ENCODE results near the gene TIMM8B. TPM values are rescaled to one million over a fixed set of nuclear protein-coding genes. Genes with fewer than 3 reads are reported as not detected.
A peak's percentile ranks its signal among the peaks of the same experiment; 100 is the strongest.

TIMM8B gene
- total and polyA plus RNA-seq, 2 experiments from 2014 or later: 33.8 to 106 TPM

DNA sequence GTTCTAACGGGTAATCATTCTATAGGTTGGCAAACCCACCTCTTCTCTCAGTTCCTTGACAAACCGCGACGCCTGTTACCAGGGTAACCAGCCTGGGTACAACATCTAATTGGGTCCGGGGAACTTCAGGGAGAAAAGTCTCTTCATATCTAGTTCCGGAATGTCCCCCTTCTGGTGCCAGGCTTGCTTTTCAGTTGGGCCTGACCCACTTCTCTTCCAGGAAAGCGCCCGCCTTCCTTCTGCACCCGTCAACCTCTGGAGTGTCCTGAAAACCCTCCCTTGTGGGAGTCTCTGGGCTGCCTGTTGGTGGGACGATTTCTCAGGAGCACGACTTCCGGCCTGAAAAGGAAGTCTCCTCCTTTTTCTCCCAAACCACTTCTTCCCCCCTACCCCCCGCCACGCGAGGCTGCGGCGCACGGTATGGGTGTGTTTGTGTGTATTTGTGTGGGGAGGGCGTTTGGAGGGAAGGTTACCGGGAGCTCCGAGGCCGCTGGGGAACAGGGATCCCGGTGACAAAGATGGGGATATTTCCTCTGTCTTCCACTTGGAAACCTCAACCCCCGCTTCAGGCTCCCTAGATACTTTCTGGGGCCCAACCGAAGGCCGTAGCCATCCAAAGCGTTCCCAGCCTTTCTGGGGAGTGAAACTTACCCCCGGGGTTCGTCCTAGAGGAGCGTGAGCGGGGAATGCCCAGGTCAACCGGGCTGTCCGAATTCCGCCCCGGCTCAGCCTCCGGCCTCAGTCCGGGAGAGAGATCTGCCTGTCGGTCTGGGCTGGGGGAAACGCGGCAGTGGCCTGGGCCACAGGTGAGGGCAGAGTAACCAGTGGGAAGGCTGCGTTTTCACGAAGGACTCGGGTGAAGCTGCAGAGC, 12.4 kb downstream of the TIMM8B start, which contains the start of the genes NKAPD1 and PIH1D2:
Gene NKAPD1 (plus strand): TSS at position 359 of the 871 bp plus-strand sequence. CDS start 1,276 bp downstream, outside the sequence.
Gene PIH1D2 (minus strand): TSS at position 77 of the 871 bp plus-strand sequence. CDS start 843 bp downstream, outside the sequence.
- Histone ChIP-seq H3K4me2 (ENCODE audit: unreplicated experiment) (peak within 1 kb of the TSS; percentile 94), H3K9ac (peak within 1 kb of the TSS; percentile 97), H3K27me3 (replicated peaks; ENCODE audit: insufficient read depth) (no peaks in the 10 kb centered on the region), H3K36me3 (ENCODE audit: low read depth) (peaks cover 33% of the 10 kb centered on the region), H3K27ac (peak within 1 kb of the TSS; percentile 93), H3K9me3 (ENCODE audit: low read depth) (no peaks in the 10 kb centered on the region), H3K4me1 (ENCODE audit: insufficient read depth) (peaks cover 16% of the 10 kb centered on the region; the same call in 1 of the 2 replicates), H3K9me2 (ENCODE audit: insufficient read depth) (no peaks in the 10 kb centered on the region), H2AFZ (peak within 1 kb of the TSS; percentile 94), H3K4me3 (peak within 1 kb of the TSS; percentile 98), H4K20me1 (ENCODE audit: insufficient read depth) (no peaks in the 10 kb centered on the region), H3K79me2 (ENCODE audit: insufficient read depth) (peaks cover 49% of the 10 kb centered on the region), H3F3A (ENCODE audit: insufficient read depth) (0 out of 2 replicates have a peak, but pooled peaks cover 12% of the 10 kb centered on the region)
- 1% methylated on average over 42 to 43 of the region's 43 CpGs for WGBS, 2 experiments (ENCODE audit: low coverage in 1 of 2, low lambda C conversion rate in 2 of 2, missing lambda C conversion rate in 2 of 2)
- DNase-seq: peak; percentile 90
- in situ Hi-C loops (cut with MboI): no loop called here
- TF ChIP-seq EZH2phosphoT487 (IDR thresholded peaks at IDR 0.05; ENCODE audit: insufficient read depth, low read depth) (no peak), EZH2 (IDR thresholded peaks at IDR 0.05; ENCODE audit: insufficient read depth, poor library complexity, severe bottlenecking) (no peak)

DNA sequence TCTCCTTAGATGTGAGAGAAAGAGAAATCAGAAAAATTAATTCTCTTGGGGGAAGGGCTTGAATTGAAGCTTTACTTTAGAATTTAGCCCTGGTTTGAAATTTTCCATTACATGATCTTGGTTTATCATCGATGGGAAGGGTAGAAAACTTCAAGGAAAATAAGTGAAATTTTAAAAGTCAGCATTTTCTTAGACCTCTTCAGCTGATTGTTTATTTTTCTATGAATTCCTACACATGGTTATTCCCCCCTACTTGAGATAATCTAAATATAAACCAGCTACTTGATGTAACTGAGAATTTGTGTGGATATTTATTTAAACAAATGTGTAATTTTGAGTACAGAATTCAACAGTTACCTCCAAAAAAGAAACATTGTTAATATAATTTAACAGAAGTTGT, 23.6 kb downstream of the TIMM8B start:
- Histone ChIP-seq H3K9me3 (ENCODE audit: low read depth) (no peaks in the 10 kb centered on the region), H2AFZ (no peak overlapping the region), H3K4me3 (no peak overlapping the region), H3K27ac (no peak overlapping the region), H3K9me2 (ENCODE audit: insufficient read depth) (no peaks in the 10 kb centered on the region), H3K27me3 (replicated peaks; ENCODE audit: insufficient read depth) (no peaks in the 10 kb centered on the region), H3F3A (ENCODE audit: insufficient read depth) (no peaks in the 10 kb centered on the region), H3K4me2 (ENCODE audit: unreplicated experiment) (no peak overlapping the region), H3K9ac (no peak overlapping the region), H3K4me1 (ENCODE audit: insufficient read depth) (no peaks in the 10 kb centered on the region), H3K79me2 (ENCODE audit: insufficient read depth) (no peaks in the 10 kb centered on the region), H3K36me3 (ENCODE audit: low read depth) (peaks cover 25% of the 10 kb centered on the region), H4K20me1 (ENCODE audit: insufficient read depth) (no peaks in the 10 kb centered on the region)
- in situ Hi-C loops (cut with MboI): no loop called here
- 97 to 100% methylated on average over 1 of the region's 1 CpG for WGBS, 2 experiments (ENCODE audit: low coverage in 1 of 2, low lambda C conversion rate in 2 of 2, missing lambda C conversion rate in 2 of 2)
- DNase-seq: no peak
- TF ChIP-seq EZH2 (IDR thresholded peaks at IDR 0.05; ENCODE audit: insufficient read depth, poor library complexity, severe bottlenecking) (no peak), EZH2phosphoT487 (IDR thresholded peaks at IDR 0.05; ENCODE audit: insufficient read depth, low read depth) (no peak)

DNA sequence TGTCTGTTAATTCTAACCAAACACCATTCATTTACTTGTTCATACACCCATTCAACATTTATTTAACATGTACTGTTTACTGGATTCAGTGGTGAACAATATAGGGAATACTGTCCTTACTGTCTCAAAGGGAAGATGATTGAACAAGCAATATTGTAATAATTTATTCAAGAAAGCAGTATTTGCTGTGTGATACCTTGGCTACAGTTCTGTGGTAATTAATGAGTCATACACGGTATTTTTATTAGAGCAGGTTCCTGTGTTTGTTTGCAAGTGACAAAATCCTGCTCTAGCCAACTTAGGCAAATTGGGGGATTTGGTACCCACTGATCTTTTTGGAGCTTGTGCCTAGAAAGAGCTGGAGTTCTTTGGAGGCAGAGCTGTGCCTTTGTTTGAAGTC, 28.5 kb downstream of the TIMM8B start:
- peaks cover 33% of the 10 kb centered on the region for H3K36me3 ChIP-seq (ENCODE audit: low read depth)
- no peak overlapping the region for H3K27ac ChIP-seq
- no peak overlapping the region for H3K4me2 ChIP-seq (ENCODE audit: unreplicated experiment)
- no peaks in the 10 kb centered on the region for H3K9me3 ChIP-seq (ENCODE audit: low read depth)
- H3K27me3 ChIP-seq (replicated peaks; ENCODE audit: insufficient read depth): no peaks in the 10 kb centered on the region
- no peaks in the 10 kb centered on the region for H3K9me2 ChIP-seq (ENCODE audit: insufficient read depth)
- no peaks in the 10 kb centered on the region for H4K20me1 ChIP-seq (ENCODE audit: insufficient read depth)
- in situ Hi-C loops (cut with MboI): no loop called here
- no peaks in the 10 kb centered on the region for H3K79me2 ChIP-seq (ENCODE audit: insufficient read depth)
- TF ChIP-seq EZH2 (IDR thresholded peaks at IDR 0.05; ENCODE audit: insufficient read depth, poor library complexity, severe bottlenecking): no peak
- TF ChIP-seq EZH2phosphoT487 (IDR thresholded peaks at IDR 0.05; ENCODE audit: insufficient read depth, low read depth): no peak
- no peak overlapping the region for H3K4me3 ChIP-seq
- no peak overlapping the region for H3K9ac ChIP-seq
- H3K4me1 ChIP-seq (ENCODE audit: insufficient read depth): no peaks in the 10 kb centered on the region
- no peak for DNase-seq
- WGBS, 2 experiments (ENCODE audit: low coverage in 1 of 2, low lambda C conversion rate in 2 of 2, missing lambda C conversion rate in 2 of 2): 34 to 38% methylated on average over 1 of the region's 1 CpG
- H3F3A ChIP-seq (ENCODE audit: insufficient read depth): no peaks in the 10 kb centered on the region
- no peak overlapping the region for H2AFZ ChIP-seq

DNA sequence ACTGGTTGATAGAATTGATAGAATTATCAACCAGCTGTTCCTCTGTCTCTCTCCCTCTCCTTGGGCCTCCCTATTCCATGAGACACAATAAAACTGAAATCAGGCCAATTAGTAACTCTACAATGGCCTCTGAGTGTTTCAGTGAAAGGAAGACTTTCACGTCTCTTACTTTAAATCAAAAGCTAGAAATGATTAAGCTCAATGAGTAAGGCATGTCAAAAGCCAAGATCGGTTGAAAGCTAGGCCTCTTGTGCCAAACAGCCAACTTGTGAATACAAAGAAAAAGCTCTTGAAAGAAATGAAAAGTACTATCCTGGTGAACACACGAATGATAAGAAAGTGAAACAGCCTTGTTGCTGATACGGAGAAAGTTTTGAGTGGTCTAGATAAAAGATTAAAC, 29.4 kb downstream of the TIMM8B start:
- H4K20me1 ChIP-seq (ENCODE audit: insufficient read depth): no peaks in the 10 kb centered on the region
- TF ChIP-seq EZH2phosphoT487 (IDR thresholded peaks at IDR 0.05; ENCODE audit: insufficient read depth, low read depth) (no peak), EZH2 (IDR thresholded peaks at IDR 0.05; ENCODE audit: insufficient read depth, poor library complexity, severe bottlenecking) (no peak)
- H3K36me3 ChIP-seq (ENCODE audit: low read depth): peaks cover 24% of the 10 kb centered on the region
- no peak overlapping the region for H3K27ac ChIP-seq
- no peak overlapping the region for H3K4me2 ChIP-seq (ENCODE audit: unreplicated experiment)
- in situ Hi-C loops (cut with MboI): no loop called here
- H3K27me3 ChIP-seq (replicated peaks; ENCODE audit: insufficient read depth): no peaks in the 10 kb centered on the region
- no peak overlapping the region for H3K9ac ChIP-seq
- H3K79me2 ChIP-seq (ENCODE audit: insufficient read depth): no peaks in the 10 kb centered on the region
- no peaks in the 10 kb centered on the region for H3F3A ChIP-seq (ENCODE audit: insufficient read depth)
- no peaks in the 10 kb centered on the region for H3K9me3 ChIP-seq (ENCODE audit: low read depth)
- H2AFZ ChIP-seq: no peak overlapping the region
- no peak for DNase-seq
- no peaks in the 10 kb centered on the region for H3K9me2 ChIP-seq (ENCODE audit: insufficient read depth)
- H3K4me3 ChIP-seq: no peak overlapping the region
- H3K4me1 ChIP-seq (ENCODE audit: insufficient read depth): no peaks in the 10 kb centered on the region
- WGBS, 2 experiments (ENCODE audit: low coverage in 1 of 2, low lambda C conversion rate in 2 of 2, missing lambda C conversion rate in 2 of 2): 79 to 83% methylated on average over 4 of the region's 4 CpGs

All from GM23248 (cell line).